Nephron (organoid): ENCODE results near the gene LAPTM5.

Experiments
- H3K27ac Mint-ChIP-seq, 3 experiments: 2 replicates each; pipeline ENCODE4 v1.8.0; 2020; ENCODE audit warnings: mixed read lengths in 3 of 3, mild to moderate bottlenecking in 2 of 3, moderate library complexity in 1 of 3
- H3K27me3 Mint-ChIP-seq: 2 replicates; pipeline ENCODE4 v1.8.0; 2021; ENCODE audit warnings: low read depth, mild to moderate bottlenecking, moderate library complexity, mixed read lengths
- H3K36me3 Mint-ChIP-seq: 2 replicates; pipeline ENCODE4 v1.8.0; 2020; ENCODE audit warnings: low read depth, mixed read lengths
- H3K4me1 Mint-ChIP-seq: 2 replicates; pipeline ENCODE4 v1.8.0; 2020; ENCODE audit warnings: mixed read lengths
- H3K4me3 Mint-ChIP-seq, 3 experiments: 2 replicates each; pipeline ENCODE4 v1.8.0; 2020; ENCODE audit warnings: mild to moderate bottlenecking in 3 of 3, mixed read lengths in 3 of 3, moderate library complexity in 2 of 3
- H3K9me3 Mint-ChIP-seq: 2 replicates; pipeline ENCODE4 v1.8.0; 2020; ENCODE audit warnings: mixed read lengths
- CTCF ChIP-seq, 3 experiments: fragments of 200-600 bp; sonication (generic); IDR thresholded peaks; one replicate each; pipeline ENCODE4 v1.5.0; 2021; ENCODE audit warnings: antibody characterized with exemption in 3 of 3; ENCODE audit not compliant: unreplicated experiment in 3 of 3

Gene LAPTM5

GRCh38 chr1:30745156-30745833, 12.3 kb downstream of the LAPTM5 start:
- Mint-ChIP-seq H3K9me3 (no peaks in the 10 kb centered on the region), H3K4me1 (peaks cover 17% of the 10 kb centered on the region), H3K27ac (no peak overlapping the region), H3K36me3 (no peaks in the 10 kb centered on the region), H3K4me3 (no peak overlapping the region), H3K27me3 (peaks cover 24% of the 10 kb centered on the region)
- TF ChIP-seq CTCF (IDR thresholded peaks at IDR 0.05; ENCODE audit: unreplicated experiment in 3 of 3), result no peak

GRCh38 chr1:30744060-30744756, 13.4 kb downstream of the LAPTM5 start:
- Mint-ChIP-seq H3K27me3 (peaks cover 17% of the 10 kb centered on the region), H3K27ac (no peak overlapping the region), H3K4me1 (peaks cover 13% of the 10 kb centered on the region), H3K9me3 (no peaks in the 10 kb centered on the region), H3K36me3 (no peaks in the 10 kb centered on the region), H3K4me3 (no peak overlapping the region)
- TF ChIP-seq CTCF (IDR thresholded peaks at IDR 0.05; ENCODE audit: unreplicated experiment in 3 of 3), result no peak

GRCh38 chr1:30743584-30744059, 14.0 kb downstream of the LAPTM5 start:
- Mint-ChIP-seq H3K27me3 (peaks cover 17% of the 10 kb centered on the region), H3K9me3 (peaks cover 1% of the 10 kb centered on the region), H3K27ac (no peak overlapping the region), H3K4me1 (peaks cover 7% of the 10 kb centered on the region), H3K36me3 (no peaks in the 10 kb centered on the region), H3K4me3 (no peak overlapping the region)
- TF ChIP-seq CTCF (IDR thresholded peaks at IDR 0.05; ENCODE audit: unreplicated experiment in 3 of 3), result no peak

- Mint-ChIP-seq H3K27ac (no peak overlapping the region), H3K4me3 (no peak overlapping the region), H3K9me3 (peaks cover 2% of the 10 kb centered on the region), H3K36me3 (no peaks in the 10 kb centered on the region), H3K27me3 (peaks cover 17% of the 10 kb centered on the region), H3K4me1 (peaks cover 5% of the 10 kb centered on the region)
- TF ChIP-seq CTCF (IDR thresholded peaks at IDR 0.05; ENCODE audit: unreplicated experiment in 3 of 3), result no peak
Observed at GRCh38 chr1:30742963-30743559, 14.5 kb downstream of the LAPTM5 start.

- H3K36me3 Mint-ChIP-seq, result no peaks in the 10 kb centered on the region
- H3K4me3 Mint-ChIP-seq, result no peak overlapping the region
- peaks cover 2% of the 10 kb centered on the region for H3K9me3 Mint-ChIP-seq
- no peak for TF ChIP-seq CTCF (IDR thresholded peaks at IDR 0.05; ENCODE audit: unreplicated experiment in 3 of 3)
- peaks cover 5% of the 10 kb centered on the region for H3K4me1 Mint-ChIP-seq
- peaks cover 18% of the 10 kb centered on the region for H3K27me3 Mint-ChIP-seq
- no peak overlapping the region for H3K27ac Mint-ChIP-seq
Observed at GRCh38 chr1:30742300-30742962, 15.1 kb downstream of the LAPTM5 start.
